Uterus (tissue), 4 donors: ENCODE measurements around the gene AIF1L. TPM values are rescaled to one million over a fixed set of nuclear protein-coding genes. Genes with fewer than 3 reads are reported as not detected.
A peak's percentile ranks its signal among the peaks of the same experiment; 100 is the strongest.

Experiments used
- DNase-seq, 2 donors: peaks; one replicate each; pipeline ENCODE4 v3.0.0-alpha.2; 2019 to 2020
- H3K27ac ChIP-seq, 2 donors: fragments of 200-600 bp; sonication (generic); 1 replicate in 1 of 2; 2 replicates in 1 of 2; pipeline ENCODE4 v1.5.1; 2016 to 2018
- H3K27me3 ChIP-seq, 2 donors: fragments of 200-600 bp; sonication (generic); one replicate each; pipeline ENCODE4 v1.5.1; 2018 to 2019; ENCODE audit warnings: control low read depth in 1 of 2
- H3K36me3 ChIP-seq, 2 donors: fragments of 200-600 bp; sonication (generic); one replicate each; pipeline ENCODE4 v1.5.1; 2019; ENCODE audit warnings: control low read depth in 1 of 2
- H3K4me1 ChIP-seq, 2 donors: fragments of 200-600 bp; sonication (generic); one replicate each; pipeline ENCODE4 v1.5.1; 2018 to 2019; ENCODE audit warnings: control low read depth in 1 of 2
- H3K4me3 ChIP-seq, 2 donors: fragments of 200-600 bp; sonication (generic); 1 replicate in 1 of 2; 2 replicates in 1 of 2; pipeline ENCODE4 v1.5.1; 2018 to 2019; ENCODE audit warnings: mild to moderate bottlenecking in 1 of 2
- H3K9me3 ChIP-seq, 2 donors: fragments of 200-600 bp; sonication (generic); one replicate each; pipeline ENCODE4 v1.5.1; 2019; ENCODE audit warnings: control low read depth in 1 of 2
- POLR2A ChIP-seq, 2 donors: fragments of 450-650 bp; IDR thresholded peaks; one replicate each; pipeline ENCODE4 v1.6.1; 2016; ENCODE audit warnings: antibody characterized with exemption in 2 of 2, mild to moderate bottlenecking in 1 of 2, moderate library complexity in 1 of 2
- intact Hi-C: fragments of 100-400 bp; cut with DNase I; formaldehyde crosslinking; loops from one replicate; pipeline ENCODE4 v1.15.1; 2023; ENCODE audit warnings: low total_unique reads
- total RNA-seq, 4 donors: library from RNA; depleted of rRNA in 3 of 4; stranded (reverse); fragments of >200 nt in 3 of 4; gene quantifications; one replicate each; pipeline versions ENCODE4 v1.1.0 to v1.2.4, GENCODE V29; 2014 to 2023
- TF ChIP-seq, protein P1 (sequence below), 4 experiments: fragments of 200-600 bp in 2 of 4; fragments of 450-650 bp in 2 of 4; sonication (generic) in 2 of 4; IDR thresholded peaks; one replicate each; pipeline ENCODE4 v1.5.1; 2016 to 2019; ENCODE audit warnings: antibody characterized with exemption in 4 of 4, mild to moderate bottlenecking in 2 of 4, moderate library complexity in 1 of 4
- donor health status: DM: yes; HTN: yes; CAD: no.

Gene AIF1L
- total RNA-seq, 4 donors from 2014 or later, result 4.9 to 27.3 (median 16.8) TPM

DNA sequence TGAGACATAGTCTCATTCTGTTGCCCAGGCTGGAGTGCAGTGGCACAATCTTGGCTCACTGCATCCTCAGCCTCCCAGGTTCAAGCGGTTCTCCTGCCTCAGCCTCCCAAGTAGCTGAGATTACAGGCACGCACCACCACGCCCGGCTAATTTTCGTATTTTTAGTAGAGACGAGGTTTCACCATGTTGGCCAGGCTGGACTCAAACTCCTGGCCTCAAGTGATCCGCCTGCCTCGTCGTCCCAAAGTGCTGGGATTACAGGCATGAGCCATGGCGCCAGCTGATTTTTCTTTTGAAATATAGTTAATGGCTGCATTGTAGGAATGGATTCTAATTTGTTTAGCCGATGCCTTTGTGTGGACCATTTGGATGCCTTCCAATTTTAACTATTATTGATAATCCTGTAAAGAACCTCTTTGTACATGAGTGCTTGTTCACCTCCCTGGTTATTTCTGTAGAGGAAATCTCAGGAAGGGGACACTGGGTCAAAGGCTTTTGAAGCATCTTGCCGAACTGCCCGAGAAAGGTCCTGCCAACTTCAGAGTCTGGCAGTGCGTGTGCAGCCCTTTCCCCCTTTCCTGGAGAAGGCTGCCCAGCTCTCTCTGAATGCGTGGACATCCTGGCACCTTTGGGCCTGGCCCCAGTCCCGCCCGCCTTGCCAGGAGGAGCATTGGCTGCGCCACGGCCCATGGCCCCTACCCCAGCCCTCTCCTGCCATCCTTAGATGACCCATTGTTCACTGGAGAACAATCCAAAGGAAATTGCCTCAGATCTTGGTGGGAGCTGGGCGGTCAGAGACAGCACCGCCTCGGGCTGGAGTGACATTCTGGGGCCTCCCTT, 20.2 kb downstream of the AIF1L start:
- H3K27me3 ChIP-seq, result no peaks in the 10 kb centered on the region
- H3K4me1 ChIP-seq, result no peaks in the 10 kb centered on the region
- intact Hi-C loops, result no loop called here
- no peaks in the 10 kb centered on the region for H3K9me3 ChIP-seq
- H3K4me3 ChIP-seq, result no peak overlapping the region
- DNase-seq, result peak in 1 of 2 donors; percentile 49
- H3K27ac ChIP-seq, result peak overlapping the region in 1 of 2 donors; percentile 57
- TF ChIP-seq, protein P1, sequence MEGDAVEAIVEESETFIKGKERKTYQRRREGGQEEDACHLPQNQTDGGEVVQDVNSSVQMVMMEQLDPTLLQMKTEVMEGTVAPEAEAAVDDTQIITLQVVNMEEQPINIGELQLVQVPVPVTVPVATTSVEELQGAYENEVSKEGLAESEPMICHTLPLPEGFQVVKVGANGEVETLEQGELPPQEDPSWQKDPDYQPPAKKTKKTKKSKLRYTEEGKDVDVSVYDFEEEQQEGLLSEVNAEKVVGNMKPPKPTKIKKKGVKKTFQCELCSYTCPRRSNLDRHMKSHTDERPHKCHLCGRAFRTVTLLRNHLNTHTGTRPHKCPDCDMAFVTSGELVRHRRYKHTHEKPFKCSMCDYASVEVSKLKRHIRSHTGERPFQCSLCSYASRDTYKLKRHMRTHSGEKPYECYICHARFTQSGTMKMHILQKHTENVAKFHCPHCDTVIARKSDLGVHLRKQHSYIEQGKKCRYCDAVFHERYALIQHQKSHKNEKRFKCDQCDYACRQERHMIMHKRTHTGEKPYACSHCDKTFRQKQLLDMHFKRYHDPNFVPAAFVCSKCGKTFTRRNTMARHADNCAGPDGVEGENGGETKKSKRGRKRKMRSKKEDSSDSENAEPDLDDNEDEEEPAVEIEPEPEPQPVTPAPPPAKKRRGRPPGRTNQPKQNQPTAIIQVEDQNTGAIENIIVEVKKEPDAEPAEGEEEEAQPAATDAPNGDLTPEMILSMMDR (IDR thresholded peaks at IDR 0.05), result no peak
- no peak for TF ChIP-seq POLR2A (IDR thresholded peaks at IDR 0.05)
- H3K36me3 ChIP-seq, result no peaks in the 10 kb centered on the region

DNA sequence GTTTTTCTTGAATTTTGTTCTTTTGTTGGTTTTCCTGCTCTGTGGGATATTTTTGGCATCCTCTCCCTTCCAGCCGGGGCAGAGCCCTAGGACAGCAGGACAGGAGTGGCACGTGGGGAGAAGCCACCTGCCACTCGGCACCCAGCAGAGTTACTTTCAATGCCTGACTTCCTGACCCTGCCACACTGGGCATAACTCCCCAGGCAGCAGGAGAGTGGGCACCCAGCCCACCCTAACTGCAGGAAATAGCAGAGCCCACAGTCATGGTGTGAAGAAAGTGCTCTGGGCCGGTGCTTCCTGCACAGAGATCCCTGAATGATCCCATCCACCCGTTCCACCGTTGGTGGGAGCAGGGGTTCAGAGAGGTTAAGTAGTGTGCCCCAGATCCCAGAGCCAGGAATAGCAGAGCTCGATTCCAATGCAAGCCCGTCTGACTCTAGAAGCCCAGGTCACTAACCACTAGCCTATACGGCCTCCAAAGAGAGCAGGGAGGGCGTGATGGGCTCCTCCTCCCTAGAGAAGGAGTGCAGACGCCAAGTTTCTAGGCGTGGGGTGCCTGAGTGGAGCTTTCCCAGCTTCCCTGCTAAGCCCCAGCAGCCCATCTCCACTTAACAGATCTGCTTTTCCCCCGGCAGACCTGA, 20.9 kb downstream of the AIF1L start:
- intact Hi-C loops, result no loop called here
- no peaks in the 10 kb centered on the region for H3K27me3 ChIP-seq
- TF ChIP-seq POLR2A (IDR thresholded peaks at IDR 0.05), result no peak
- TF ChIP-seq, protein P1 (IDR thresholded peaks at IDR 0.05), result no peak
- no peak overlapping the region for H3K4me3 ChIP-seq
- H3K27ac ChIP-seq, result peak overlapping the region; percentile 57 to 60
- H3K4me1 ChIP-seq, result no peaks in the 10 kb centered on the region
- H3K9me3 ChIP-seq, result no peaks in the 10 kb centered on the region
- no peak for DNase-seq
- H3K36me3 ChIP-seq, result no peaks in the 10 kb centered on the region

DNA sequence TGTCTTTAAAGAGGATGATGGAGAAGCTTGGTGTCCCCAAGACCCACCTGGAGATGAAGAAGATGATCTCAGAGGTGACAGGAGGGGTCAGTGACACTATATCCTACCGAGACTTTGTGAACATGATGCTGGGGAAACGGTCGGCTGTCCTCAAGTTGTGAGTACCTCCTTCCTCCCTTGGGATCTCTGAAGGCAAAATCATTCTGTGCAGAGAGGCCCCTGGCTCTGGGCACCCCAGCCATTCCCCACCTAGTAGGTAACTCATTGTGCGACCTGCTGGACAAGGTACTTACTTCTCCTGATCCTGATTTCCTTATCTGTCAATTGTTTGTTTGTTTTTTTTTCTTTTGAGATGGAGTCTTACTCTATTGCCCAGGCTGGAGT, 21.4 kb downstream of the AIF1L start:
- TF ChIP-seq, protein P1 (IDR thresholded peaks at IDR 0.05), result no peak
- no peak for TF ChIP-seq POLR2A (IDR thresholded peaks at IDR 0.05)
- H3K27me3 ChIP-seq, result no peaks in the 10 kb centered on the region
- H3K36me3 ChIP-seq, result no peaks in the 10 kb centered on the region
- no peak for DNase-seq
- no peak overlapping the region for H3K4me3 ChIP-seq
- H3K4me1 ChIP-seq, result no peaks in the 10 kb centered on the region
- peak overlapping the region; percentile 57 to 60 for H3K27ac ChIP-seq
- intact Hi-C loops, result no loop called here
- H3K9me3 ChIP-seq, result no peaks in the 10 kb centered on the region

DNA sequence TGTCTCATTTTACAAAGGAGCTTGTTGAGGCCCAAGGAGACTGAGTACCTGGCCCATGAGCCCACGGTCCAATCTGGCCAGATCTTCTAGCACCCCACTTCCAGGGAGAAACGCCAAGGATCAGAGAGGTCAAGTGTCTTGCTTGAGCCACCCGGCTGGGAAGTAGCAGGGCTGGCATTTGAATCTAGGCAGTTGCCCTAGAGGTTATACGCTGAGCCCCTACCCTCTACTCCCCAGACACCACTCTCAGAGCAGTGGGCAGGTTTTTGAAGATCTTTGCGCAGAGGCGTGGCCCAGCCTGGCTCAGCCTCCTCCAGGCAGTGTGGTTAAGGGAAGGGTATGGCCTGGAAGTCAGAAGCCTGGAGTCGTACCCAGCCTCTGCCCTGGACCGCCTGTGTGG, 23.3 kb downstream of the AIF1L start:
- Histone ChIP-seq H3K36me3 (no peaks in the 10 kb centered on the region), H3K4me1 (no peaks in the 10 kb centered on the region), H3K27me3 (no peaks in the 10 kb centered on the region), H3K27ac (no peak overlapping the region), H3K4me3 (no peak overlapping the region), H3K9me3 (no peaks in the 10 kb centered on the region)
- intact Hi-C loops, result no loop called here
- DNase-seq, result no peak
- TF ChIP-seq, protein P1 (IDR thresholded peaks at IDR 0.05), result no peak

DNA sequence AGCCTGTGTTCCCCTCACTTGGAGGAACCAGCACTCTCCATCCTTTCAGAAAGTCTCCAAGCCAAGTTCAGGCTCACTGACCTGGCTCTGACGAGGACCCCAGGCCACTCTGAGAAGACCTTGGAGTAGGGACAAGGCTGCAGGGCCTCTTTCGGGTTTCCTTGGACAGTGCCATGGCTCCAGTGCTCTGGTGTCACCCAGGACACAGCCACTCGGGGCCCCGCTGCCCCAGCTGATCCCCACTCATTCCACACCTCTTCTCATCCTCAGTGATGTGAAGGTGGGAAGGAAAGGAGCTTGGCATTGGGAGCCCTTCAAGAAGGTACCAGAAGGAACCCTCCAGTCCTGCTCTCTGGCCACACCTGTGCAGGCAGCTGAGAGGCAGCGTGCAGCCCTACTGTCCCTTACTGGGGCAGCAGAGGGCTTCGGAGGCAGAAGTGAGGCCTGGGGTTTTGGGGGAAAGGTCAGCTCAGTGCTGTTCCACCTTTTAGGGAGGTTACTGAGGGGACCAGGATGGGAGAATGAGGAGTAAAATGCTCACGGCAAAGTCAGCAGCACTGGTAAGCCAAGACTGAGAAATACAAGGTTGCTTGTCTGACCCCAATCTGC, 24.4 kb downstream of the AIF1L start:
- no peaks in the 10 kb centered on the region for H3K9me3 ChIP-seq
- TF ChIP-seq POLR2A (IDR thresholded peaks at IDR 0.05), result no peak
- TF ChIP-seq, protein P1 (IDR thresholded peaks at IDR 0.05), result no peak
- H3K36me3 ChIP-seq, result no peaks in the 10 kb centered on the region
- H3K27ac ChIP-seq, result no peak overlapping the region
- no peak for DNase-seq
- intact Hi-C loops, result no loop called here
- H3K4me1 ChIP-seq, result no peaks in the 10 kb centered on the region
- H3K4me3 ChIP-seq, result no peak overlapping the region
- no peaks in the 10 kb centered on the region for H3K27me3 ChIP-seq
